Lung (tissue), 16 donors: ENCODE data around the gene RAD50. TPM values are rescaled to one million over a fixed set of nuclear protein-coding genes. Genes with fewer than 3 reads are reported as not detected.
"Not testable (repeated sequence)": the region's sequence is repeated elsewhere in the genome, so short reads cannot be mapped to it uniquely, and the experiment has no call there.

ENCODE experiments used
- ATAC-seq: fragments of 200-7000 bp; cut with Tn5 transposase; one replicate; pipeline ENCODE4 v1.9.1; 2020; ENCODE audit warnings: moderate number of reproducible peaks; ENCODE audit not compliant: insufficient read depth, low FRiP score
- DNase-seq, 3 donors: peaks; one replicate each; pipeline ENCODE4 v3.0.0-alpha.2; 2013 to 2017
- H3K27ac ChIP-seq, 2 donors: one replicate each; pipeline ENCODE4 v1.5.1; 2013; ENCODE audit warnings: mild to moderate bottlenecking in 2 of 2, moderate library complexity in 2 of 2, control low read depth in 1 of 2, inconsistent platforms in 1 of 2, low read depth in 1 of 2, low read length in 1 of 2
- H3K27me3 ChIP-seq, 3 donors: one replicate each; pipeline ENCODE4 v1.5.1; 2013; ENCODE audit warnings: low read length in 2 of 3; ENCODE audit not compliant: control insufficient read depth in 3 of 3, insufficient read depth in 3 of 3
- H3K36me3 ChIP-seq, 4 donors: one replicate each; pipeline ENCODE4 v1.5.1; 2013; ENCODE audit warnings: low read length in 4 of 4, mild to moderate bottlenecking in 1 of 4, moderate library complexity in 1 of 4; ENCODE audit not compliant: control insufficient read depth in 4 of 4, insufficient read depth in 4 of 4
- H3K4me1 ChIP-seq, 5 donors: one replicate each; pipeline ENCODE4 v1.5.1; 2013; ENCODE audit warnings: low read length in 5 of 5, mild to moderate bottlenecking in 2 of 5, moderate library complexity in 1 of 5; ENCODE audit not compliant: control insufficient read depth in 5 of 5, insufficient read depth in 5 of 5
- H3K4me3 ChIP-seq: one replicate; pipeline ENCODE4 v1.5.1; 2013; ENCODE audit warnings: mild to moderate bottlenecking, control low read depth, moderate library complexity
- H3K9ac ChIP-seq, 2 donors: one replicate each; pipeline ENCODE4 v1.5.1; 2013; ENCODE audit warnings: low read length in 2 of 2, control low read depth in 1 of 2; ENCODE audit not compliant: insufficient read depth in 1 of 2
- H3K9me3 ChIP-seq, 4 donors: one replicate each; pipeline ENCODE4 v1.5.1; 2013; ENCODE audit warnings: low read length in 3 of 4, mild to moderate bottlenecking in 1 of 4, moderate library complexity in 1 of 4; ENCODE audit not compliant: control insufficient read depth in 4 of 4, insufficient read depth in 3 of 4
- CTCF ChIP-seq: IDR thresholded peaks from 2 replicates; pipeline ENCODE4 v1.5.1; 2012; ENCODE audit warnings: mild to moderate bottlenecking; ENCODE audit errors: control extremely low read depth, extremely low read depth
- WGBS, 2 donors: extraction: QIAGEN DNeasy Blood & Tissue Kit; methylation state at CpG; one replicate each; pipeline ENCODE4 v1.1.7; 2013; 5-methylcytosine and 5-hydroxymethylcytosine counted together
- long read RNA-seq, 5 donors: transcript quantifications; one replicate each; lab custom pipeline, GENCODE V29; 2026
- polyA plus RNA-seq, 2 donors: library from polyadenylated mRNA; stranded (reverse); fragments of 200-250 nt; gene quantifications; one replicate each; pipeline ENCODE4 v1.2.1, GENCODE V29; 2013
- total RNA-seq, 2 donors: library from RNA; depleted of rRNA in 1 of 2; stranded (reverse); fragments of >200 nt in 1 of 2; gene quantifications; one replicate each; pipeline ENCODE4 v1.2.1, GENCODE V29; 2014 to 2021
- donor health status: control.
- donor health status: control.
- donor health status: Bipolar disorder and iron deficiency.
- donor health status: healthy.
- donor health status: DM: yes; HTN: yes; CAD: no.

RAD50 gene
- total RNA-seq (10 to 100 TPM; 28.4 to 46.7 TPM), polyA plus RNA-seq (1 to 10 TPM; 8.2 to 9.3 TPM)
- long read RNA-seq, donor 1: 0 reads
- long read RNA-seq, donor 2, partial matches to known transcripts: 5 of 5 reads
- long read RNA-seq, donor 2, other reads (novel, unspliced or antisense): 0 of 5 reads
- long read RNA-seq, donor 3: 0 reads
- long read RNA-seq, donor 4: 0 reads
- long read RNA-seq, donor 5: 0 reads

GRCh38 chr5:132556763-132557477, at the start of gene RAD50:
RAD50 (plus strand) TSS chr5:132556977; CDS start chr5:132557325, 348 bp downstream.
- peak within 1 kb of the TSS; percentile 82 to 95 for H3K9ac ChIP-seq

GRCh38 chr5:132510076-132510475, 46.7 kb upstream of the RAD50 start:
- TF ChIP-seq CTCF: no peak
- Histone ChIP-seq H3K27ac (no peak overlapping the region), H3K9me3 (no peaks in the 10 kb centered on the region), H3K9ac (no peak overlapping the region), H3K27me3 (no peaks in the 10 kb centered on the region), H3K36me3 (no peaks in the 10 kb centered on the region), H3K4me3 (no peak overlapping the region), H3K4me1 (peaks cover 0 to 12% (median 4%) of the 10 kb centered on the region in 5 donors)
- no peak for ATAC-seq
- no peak for DNase-seq

More at GRCh38 chr5:132556763-132557477, at the start of gene RAD50:
- TF ChIP-seq CTCF: no peak
- H3K4me3 ChIP-seq: peak within 1 kb of the TSS; percentile 77
- H3K4me1 ChIP-seq: peaks cover 0 to 9% (median 2%) of the 10 kb centered on the region in 5 donors
- H3K36me3 ChIP-seq: peaks cover 0 to 9% (median 2%) of the 10 kb centered on the region in 4 donors
- 1% methylated on average over 49 to 53 of the region's 53 CpGs for whole genome bisulfite sequencing, 2 donors
- ATAC-seq: peak; percentile 97
- H3K27me3 ChIP-seq: no peaks in the 10 kb centered on the region
- no peaks in the 10 kb centered on the region for H3K9me3 ChIP-seq
- peak; percentile 93 to 95 (median 93) for DNase-seq
- peak within 1 kb of the TSS; percentile 91 to 94 for H3K27ac ChIP-seq

GRCh38 chr5:132513618-132514336, 43.0 kb upstream of the RAD50 start:
- WGBS, 2 donors: 89 to 97% methylated on average over 9 to 12 of the region's 25 CpGs
- DNase-seq: not testable (repeated sequence)

GRCh38 chr5:132522067-132522466, 34.7 kb upstream of the RAD50 start:
- ATAC-seq, H3K27me3 ChIP-seq, H3K36me3 ChIP-seq, H3K4me1 ChIP-seq, H3K27ac ChIP-seq, H3K9me3 ChIP-seq, H3K4me3 ChIP-seq, DNase-seq, H3K9ac ChIP-seq: not testable (repeated sequence)
- WGBS, 2 donors: 88 to 91% methylated on average over 1 of the region's 1 CpG

More at GRCh38 chr5:132513618-132514336, 43.0 kb upstream of the RAD50 start:
- not testable (repeated sequence) for H3K9me3 ChIP-seq, H3K4me1 ChIP-seq, ATAC-seq, H3K27ac ChIP-seq, H3K9ac ChIP-seq, H3K27me3 ChIP-seq, H3K4me3 ChIP-seq, H3K36me3 ChIP-seq

GRCh38 chr5:132524877-132525276, 31.9 kb upstream of the RAD50 start:
- not testable (repeated sequence) for H3K4me1 ChIP-seq, ATAC-seq, H3K4me3 ChIP-seq, H3K9ac ChIP-seq, H3K27ac ChIP-seq, H3K36me3 ChIP-seq, H3K27me3 ChIP-seq, DNase-seq, H3K9me3 ChIP-seq
- 89 to 94% methylated on average over 5 of the region's 5 CpGs for WGBS, 2 donors
